ENCODE data around the gene FLT3LG. TPM values are rescaled to one million over a fixed set of nuclear protein-coding genes. Genes with fewer than 3 reads are reported as not detected.

Gene FLT3LG, protein sequence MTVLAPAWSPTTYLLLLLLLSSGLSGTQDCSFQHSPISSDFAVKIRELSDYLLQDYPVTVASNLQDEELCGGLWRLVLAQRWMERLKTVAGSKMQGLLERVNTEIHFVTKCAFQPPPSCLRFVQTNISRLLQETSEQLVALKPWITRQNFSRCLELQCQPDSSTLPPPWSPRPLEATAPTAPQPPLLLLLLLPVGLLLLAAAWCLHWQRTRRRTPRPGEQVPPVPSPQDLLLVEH
- 3.4 TPM for total RNA-seq
- polyA plus RNA-seq = 18.8 TPM

DNA sequence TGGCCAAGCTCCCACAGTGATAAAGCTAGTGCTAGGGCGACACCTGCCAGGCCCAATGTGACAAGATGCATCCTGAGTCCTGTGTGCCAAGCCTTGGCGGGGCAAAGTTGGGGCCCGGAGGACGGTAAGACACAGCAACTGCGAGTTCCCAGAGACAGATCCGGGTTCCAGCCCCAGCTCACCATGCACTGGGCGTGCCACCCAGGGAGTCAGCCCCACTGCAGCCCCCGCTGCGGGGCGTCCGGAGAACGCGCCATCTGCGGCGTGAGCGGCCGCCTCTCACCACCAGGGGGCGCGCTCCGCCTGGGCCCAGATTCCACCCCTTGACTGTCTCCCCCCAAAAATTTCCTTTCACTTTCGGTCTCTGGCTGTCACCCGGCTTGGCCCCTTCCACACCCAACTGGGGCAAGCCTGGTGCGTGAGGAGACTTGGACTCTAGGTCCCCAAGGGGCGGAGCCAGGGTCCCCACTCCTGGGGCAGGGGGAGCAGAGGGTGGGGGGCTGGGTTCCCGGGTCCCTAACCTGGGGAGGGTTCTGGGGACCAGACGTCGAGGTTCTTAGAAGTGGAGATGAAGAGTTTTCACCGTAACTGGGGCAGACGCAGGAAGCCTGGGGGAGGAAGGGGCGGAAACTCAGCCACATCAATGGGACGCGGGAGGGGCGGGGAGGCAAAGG, at the start of gene FLT3LG:
TSS of gene FLT3LG (plus strand) at position 348 of the 674 bp plus-strand sequence. CDS start 425 bp downstream, outside the sequence.
- under 1% methylated on average over 33 of the region's 33 CpGs for WGBS
- Histone ChIP-seq H3K27ac (ENCODE audit: low read depth) (peak within 1 kb of the TSS; percentile 53), H3K4me1 (ENCODE audit: insufficient read depth) (no peaks in the 10 kb centered on the region), H3K4me3 (ENCODE audit: low read depth, low read length) (peak within 1 kb of the TSS; percentile 77), H3K36me3 (ENCODE audit: insufficient read depth) (no peaks in the 10 kb centered on the region)
- no peak for DNase-seq (ENCODE audit: extremely low spot score)

DNA sequence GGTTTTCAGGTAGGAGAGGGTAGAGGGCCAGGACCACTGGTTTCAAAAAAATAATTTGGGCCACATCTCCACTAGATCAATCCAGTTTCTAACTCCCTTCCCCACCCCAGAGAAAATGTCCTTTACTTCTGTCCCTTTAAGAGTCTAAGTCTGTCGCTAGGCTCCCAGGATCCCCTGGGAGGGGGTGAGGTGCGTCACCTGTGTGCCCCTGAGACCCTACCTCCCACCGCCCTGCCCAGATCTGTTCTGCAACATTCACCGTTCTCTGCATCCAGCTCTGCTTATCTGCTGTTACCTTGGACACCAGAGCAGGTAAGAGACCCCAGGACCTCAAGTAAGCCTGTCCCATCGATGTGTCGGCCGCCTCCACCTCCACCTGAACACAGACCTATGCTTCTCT, 48.8 kb upstream of the FLT3LG start, which contains the start of gene GFY:
TSS of gene GFY (plus strand) at position 211 of the 400 bp plus-strand sequence. CDS start 1,043 bp downstream, outside the sequence.
- WGBS = 46% methylated on average over 7 of the region's 7 CpGs
- Histone ChIP-seq H3K36me3 (ENCODE audit: insufficient read depth) (no peaks in the 10 kb centered on the region), H3K4me1 (ENCODE audit: insufficient read depth) (peaks cover 1% of the 10 kb centered on the region), H3K27ac (ENCODE audit: low read depth) (no peak within 1 kb of the TSS), H3K4me3 (ENCODE audit: low read depth, low read length) (no peak within 1 kb of the TSS)
- no peak for DNase-seq (ENCODE audit: extremely low spot score)

DNA sequence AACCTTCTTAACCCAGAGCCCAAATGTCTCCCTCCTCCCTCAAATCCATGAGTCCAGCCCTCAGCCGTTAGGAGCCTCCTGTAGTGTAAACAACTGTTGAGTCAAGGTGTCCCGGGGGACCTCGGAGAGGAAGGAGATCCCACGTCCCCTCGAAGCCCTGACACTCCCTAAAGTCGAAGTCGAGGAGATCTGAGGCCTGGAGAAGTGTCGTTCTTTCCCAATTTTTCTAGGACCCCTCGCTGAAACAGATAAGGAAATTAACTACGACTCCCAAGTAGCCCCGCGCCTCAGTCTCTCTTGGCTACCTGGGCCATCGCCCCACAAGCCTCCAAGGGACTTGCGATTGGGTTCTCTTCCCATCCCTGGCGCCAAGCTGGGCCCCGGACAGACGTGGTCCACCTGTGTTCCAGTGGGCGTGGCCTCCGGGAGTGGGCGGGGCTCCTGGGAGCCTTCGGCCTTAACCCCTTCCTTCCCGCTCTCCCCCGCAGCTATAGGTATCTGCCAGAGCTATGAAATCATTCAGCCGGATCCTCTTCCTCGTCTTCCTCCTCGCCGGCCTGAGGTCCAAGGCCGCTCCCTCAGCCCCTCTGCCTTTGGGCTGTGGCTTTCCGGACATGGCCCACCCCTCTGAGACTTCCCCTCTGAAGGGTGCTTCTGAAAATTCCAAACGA, 48.0 kb upstream of the FLT3LG start:
- no peak for DNase-seq (ENCODE audit: extremely low spot score)
- WGBS = 3% methylated on average over 30 of the region's 30 CpGs
- peaks cover 1% of the 10 kb centered on the region for H3K4me1 ChIP-seq (ENCODE audit: insufficient read depth)
- no peaks in the 10 kb centered on the region for H3K36me3 ChIP-seq (ENCODE audit: insufficient read depth)
- no peak overlapping the region for H3K4me3 ChIP-seq (ENCODE audit: low read depth, low read length)
- H3K27ac ChIP-seq (ENCODE audit: low read depth) = no peak overlapping the region

DNA sequence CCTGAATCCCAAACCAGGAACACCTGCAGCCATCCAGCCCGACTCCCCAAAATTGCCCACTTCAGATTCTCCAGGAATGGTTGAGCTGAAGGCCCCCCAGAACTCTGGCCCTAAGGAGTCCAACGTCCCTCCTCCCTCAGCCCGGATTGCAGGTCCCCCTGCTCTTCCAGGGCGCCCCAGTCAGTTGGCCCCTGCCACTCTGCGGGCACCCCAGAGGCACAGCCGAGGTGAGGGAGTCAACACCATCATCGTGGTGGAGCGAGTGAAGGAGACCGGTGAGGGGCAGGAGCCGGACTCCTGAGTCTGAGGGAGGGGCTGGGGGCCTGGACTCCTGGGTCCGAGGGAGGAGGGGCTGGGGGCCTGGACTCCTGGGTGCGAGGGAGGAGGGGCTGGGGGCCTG, 46.7 kb upstream of the FLT3LG start:
- Histone ChIP-seq H3K27ac (ENCODE audit: low read depth) (no peak overlapping the region), H3K4me1 (ENCODE audit: insufficient read depth) (peaks cover 1% of the 10 kb centered on the region), H3K36me3 (ENCODE audit: insufficient read depth) (no peaks in the 10 kb centered on the region), H3K4me3 (ENCODE audit: low read depth, low read length) (no peak overlapping the region)
- no peak for DNase-seq (ENCODE audit: extremely low spot score)
- 55% methylated on average over 12 of the region's 12 CpGs for WGBS

DNA sequence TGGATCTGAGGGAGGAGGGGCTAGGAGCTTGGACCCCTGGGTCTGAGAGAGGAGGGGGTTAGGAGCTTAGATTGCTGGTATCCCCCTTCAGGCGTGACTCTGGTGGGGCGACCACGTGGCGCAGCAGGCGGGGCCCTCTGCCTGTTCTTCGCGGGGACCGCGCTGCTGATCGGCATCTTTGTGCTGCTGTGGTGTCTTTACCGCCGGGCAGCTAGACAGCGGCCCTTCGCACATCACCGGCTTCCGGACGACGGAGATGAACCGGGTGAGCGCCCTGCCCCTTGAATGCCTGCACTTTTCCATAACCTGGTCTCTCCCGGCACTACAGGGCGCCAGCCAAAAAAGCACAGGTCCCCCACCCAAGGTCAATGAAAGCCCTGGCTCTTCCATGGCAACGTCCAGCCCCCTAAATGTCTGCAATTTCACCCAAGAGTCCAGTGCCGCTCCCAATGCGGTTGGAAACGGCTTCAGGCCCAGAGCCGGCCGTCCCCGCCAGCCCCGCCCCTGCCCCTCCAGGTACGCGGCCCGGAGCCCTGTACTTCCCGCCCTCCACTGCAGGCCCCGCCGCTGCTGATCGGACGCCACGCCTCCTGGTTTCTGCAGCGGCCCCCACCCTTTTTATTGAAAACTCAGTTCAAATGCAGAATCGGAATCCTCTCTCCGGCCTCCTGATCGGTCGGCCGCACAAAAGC, 46.0 kb upstream of the FLT3LG start:
- DNase-seq (ENCODE audit: extremely low spot score) = no peak
- no peak overlapping the region for H3K4me3 ChIP-seq (ENCODE audit: low read depth, low read length)
- 1% methylated on average over 45 of the region's 45 CpGs for WGBS

DNA sequence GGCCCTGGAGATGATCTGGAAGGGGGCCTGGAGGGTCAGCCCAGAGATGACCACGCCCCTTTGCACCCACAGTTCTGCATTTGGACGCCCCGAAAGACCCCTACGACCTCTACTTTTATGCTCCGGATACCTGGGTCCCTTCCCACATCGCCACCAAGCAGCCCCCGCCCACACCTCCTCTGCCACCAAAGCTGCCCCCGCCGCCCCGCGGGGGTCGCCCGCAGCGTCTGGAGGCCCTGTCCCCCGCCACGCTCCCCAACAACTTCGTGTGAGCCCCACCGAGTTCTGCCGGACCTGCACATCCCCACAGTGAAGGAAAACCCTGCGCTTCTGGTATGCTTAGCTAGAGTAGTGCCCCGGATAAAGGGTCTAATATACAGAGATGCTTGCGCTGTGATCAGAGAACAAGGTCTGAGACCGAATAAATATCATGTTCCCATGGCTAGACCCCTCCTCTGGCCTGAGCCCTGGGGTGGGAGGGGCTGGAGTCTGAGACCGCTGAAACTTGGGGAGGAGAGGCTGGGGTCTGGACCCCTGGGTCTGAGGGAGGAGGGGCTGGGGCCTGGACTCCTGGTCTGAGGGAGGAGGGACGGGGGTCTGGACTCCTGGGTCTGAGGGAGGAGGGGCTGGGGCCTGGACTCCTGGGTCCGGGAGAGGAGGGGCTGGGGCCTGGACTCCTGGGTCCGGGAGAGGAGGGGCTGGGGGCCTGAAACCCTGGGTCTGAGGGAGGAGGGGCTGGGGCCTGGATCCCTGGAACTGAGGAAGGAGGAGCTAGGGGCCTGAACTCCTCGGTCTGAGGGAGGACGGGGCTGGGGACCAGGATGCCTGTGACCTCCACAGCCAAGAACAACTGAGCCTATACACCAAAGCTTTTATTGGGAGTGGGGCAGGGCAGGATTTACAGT, 45.2 kb upstream of the FLT3LG start:
- DNase-seq (ENCODE audit: extremely low spot score) = no peak
- 9% methylated on average over 29 of the region's 29 CpGs for WGBS
- no peak overlapping the region for H3K4me3 ChIP-seq (ENCODE audit: low read depth, low read length)
- H3K4me1 ChIP-seq (ENCODE audit: insufficient read depth) = peaks cover 1% of the 10 kb centered on the region
- H3K27ac ChIP-seq (ENCODE audit: low read depth) = no peak overlapping the region
- H3K36me3 ChIP-seq (ENCODE audit: insufficient read depth) = no peaks in the 10 kb centered on the region

More for the DNA sequence above, 46.0 kb upstream of the FLT3LG start:
- H3K27ac ChIP-seq (ENCODE audit: low read depth) = no peak overlapping the region
- peaks cover 1% of the 10 kb centered on the region for H3K4me1 ChIP-seq (ENCODE audit: insufficient read depth)
- H3K36me3 ChIP-seq (ENCODE audit: insufficient read depth) = no peaks in the 10 kb centered on the region

DNA sequence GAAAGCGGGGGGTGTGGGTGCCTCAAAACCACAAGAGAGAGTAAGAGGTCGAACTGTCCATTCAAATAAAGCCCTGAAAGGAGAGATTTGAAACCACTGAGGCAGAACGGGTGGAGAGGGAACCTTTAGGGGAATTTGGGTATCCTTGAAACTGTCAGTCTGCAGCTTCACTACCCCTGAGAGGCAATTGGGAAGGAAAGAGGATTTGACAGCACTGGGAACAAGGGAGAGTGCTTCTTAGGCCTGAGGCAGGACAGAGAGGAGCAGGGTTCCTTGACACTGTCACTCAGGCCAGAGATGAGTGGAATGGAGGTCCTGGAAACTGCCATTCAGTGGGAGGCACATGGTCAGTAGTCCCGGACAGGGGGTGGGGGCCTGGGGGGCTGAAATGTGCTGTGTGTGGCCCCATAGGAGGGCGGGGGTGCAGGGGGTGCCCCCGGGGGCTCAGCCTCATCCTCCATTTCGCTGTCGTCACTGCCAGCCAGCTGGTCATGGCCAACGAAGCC, 43.8 kb upstream of the FLT3LG start:
- no peaks in the 10 kb centered on the region for H3K36me3 ChIP-seq (ENCODE audit: insufficient read depth)
- DNase-seq (ENCODE audit: extremely low spot score) = no peak
- 66% methylated on average over 9 of the region's 9 CpGs for WGBS

DNA sequence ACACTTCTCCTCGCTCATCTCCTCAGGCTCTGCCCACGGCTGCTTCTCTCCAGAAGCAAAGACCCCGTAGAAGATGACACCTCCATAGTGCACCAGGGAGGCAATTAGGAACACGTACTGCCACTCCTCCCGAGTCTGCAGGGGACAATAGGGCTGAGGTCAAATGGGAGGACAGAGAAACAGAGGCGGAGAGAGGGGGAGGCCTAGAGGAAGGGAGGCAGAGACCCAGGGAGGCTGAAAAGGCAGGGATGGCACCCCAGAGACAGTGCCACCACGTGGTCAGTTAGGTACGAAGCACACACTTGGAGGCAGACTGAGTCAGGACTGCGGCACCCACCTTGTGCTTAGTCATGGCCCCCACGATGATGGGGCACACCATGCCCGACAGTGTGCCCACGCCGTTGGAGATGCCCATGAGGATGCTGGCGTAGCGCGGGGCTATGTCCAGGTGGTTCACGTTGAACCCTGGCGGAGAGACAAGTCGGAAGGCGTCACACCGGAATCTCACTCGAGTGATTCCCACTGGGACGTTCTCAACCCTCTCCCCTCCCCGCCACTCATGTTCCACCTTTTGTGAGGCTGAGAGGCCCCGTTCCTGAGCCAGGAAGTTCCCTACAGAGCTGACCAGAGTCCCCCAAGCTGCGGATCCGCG, 43.2 kb upstream of the FLT3LG start:
- Histone ChIP-seq H3K36me3 (ENCODE audit: insufficient read depth) (no peaks in the 10 kb centered on the region), H3K4me3 (ENCODE audit: low read depth, low read length) (no peak overlapping the region), H3K4me1 (ENCODE audit: insufficient read depth) (peaks cover 1% of the 10 kb centered on the region), H3K27ac (ENCODE audit: low read depth) (no peak overlapping the region)
- WGBS = 59% methylated on average over 28 of the region's 28 CpGs
- no peak for DNase-seq (ENCODE audit: extremely low spot score)

More for the DNA sequence above, 43.8 kb upstream of the FLT3LG start:
- no peak overlapping the region for H3K27ac ChIP-seq (ENCODE audit: low read depth)
- H3K4me3 ChIP-seq (ENCODE audit: low read depth, low read length) = no peak overlapping the region
- peaks cover 1% of the 10 kb centered on the region for H3K4me1 ChIP-seq (ENCODE audit: insufficient read depth)

DNA sequence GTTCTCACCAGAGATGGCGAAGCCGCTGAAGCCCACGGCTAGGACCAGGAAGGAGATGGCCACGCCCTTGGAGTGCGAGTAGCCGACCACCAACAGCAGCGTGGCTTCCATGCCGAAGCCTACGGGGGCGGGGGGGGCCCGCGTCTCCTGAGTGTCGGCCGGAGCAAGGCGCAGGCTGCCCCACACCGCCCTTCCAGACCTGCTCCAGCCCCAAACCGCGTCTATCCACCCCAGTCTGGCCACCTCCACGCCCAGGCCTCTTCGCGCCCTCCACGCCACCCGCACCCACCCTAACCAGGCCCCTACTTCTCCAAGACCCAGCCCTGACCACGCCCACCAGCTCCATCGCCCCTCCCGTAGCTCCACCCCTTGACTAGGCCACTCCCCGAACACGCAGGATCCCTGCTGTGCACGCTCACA, 42.7 kb upstream of the FLT3LG start:
- H3K4me3 ChIP-seq (ENCODE audit: low read depth, low read length) = no peak overlapping the region
- no peaks in the 10 kb centered on the region for H3K36me3 ChIP-seq (ENCODE audit: insufficient read depth)
- WGBS = 55% methylated on average over 29 of the region's 29 CpGs

DNA sequence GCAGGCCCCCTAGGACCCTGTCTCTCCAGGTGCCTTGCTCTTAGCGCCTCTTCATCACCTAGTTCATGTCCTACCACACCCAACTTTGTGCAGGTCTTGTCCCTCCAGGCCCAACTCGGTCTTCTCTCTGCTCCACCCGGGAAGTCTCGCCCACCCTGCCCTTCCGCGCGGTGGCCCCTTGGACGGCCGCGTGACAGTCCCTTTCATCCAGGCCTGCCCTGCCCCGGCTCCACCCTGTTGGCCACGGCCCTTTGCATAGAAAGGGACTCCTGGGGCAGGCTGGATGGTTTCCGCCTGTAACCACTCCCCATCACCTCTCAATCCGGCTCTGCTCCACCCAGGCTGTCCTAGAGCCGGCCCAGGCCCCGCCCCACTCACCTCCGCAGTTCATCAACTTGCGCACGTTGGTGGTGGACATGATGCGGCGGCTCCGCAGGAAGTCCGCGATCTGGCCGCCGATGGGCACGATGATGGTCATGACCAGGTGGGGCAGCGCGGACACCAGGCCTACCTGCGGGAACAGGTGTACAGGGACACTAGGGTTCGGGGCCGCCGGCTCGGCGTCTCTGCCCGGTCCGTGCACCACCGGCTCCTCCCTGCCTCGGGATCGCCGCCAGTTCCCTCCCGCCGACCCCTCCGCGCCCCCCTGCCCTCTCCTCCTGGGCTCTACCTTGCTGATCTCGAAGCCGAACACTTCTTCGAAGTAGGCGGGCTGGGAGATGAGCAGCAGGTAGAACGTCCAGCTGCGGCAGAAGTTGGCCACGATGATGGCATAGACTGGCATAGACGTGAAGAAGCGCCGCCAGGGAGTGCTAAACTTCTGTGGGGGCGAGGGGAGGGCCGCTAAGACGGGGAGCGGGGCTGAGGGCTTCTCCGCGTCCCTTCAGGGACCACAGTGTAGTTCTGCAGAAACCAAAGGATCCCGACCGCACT, 41.6 kb upstream of the FLT3LG start:
- Histone ChIP-seq H3K4me3 (ENCODE audit: low read depth, low read length) (no peak overlapping the region), H3K36me3 (ENCODE audit: insufficient read depth) (no peaks in the 10 kb centered on the region), H3K4me1 (ENCODE audit: insufficient read depth) (peaks cover 1% of the 10 kb centered on the region), H3K27ac (ENCODE audit: low read depth) (no peak overlapping the region)
- 9% methylated on average over 63 of the region's 63 CpGs for WGBS
- no peak for DNase-seq (ENCODE audit: extremely low spot score)

More for the DNA sequence above, 42.7 kb upstream of the FLT3LG start:
- DNase-seq (ENCODE audit: extremely low spot score) = no peak
- H3K27ac ChIP-seq (ENCODE audit: low read depth) = no peak overlapping the region
- peaks cover 1% of the 10 kb centered on the region for H3K4me1 ChIP-seq (ENCODE audit: insufficient read depth)

DNA sequence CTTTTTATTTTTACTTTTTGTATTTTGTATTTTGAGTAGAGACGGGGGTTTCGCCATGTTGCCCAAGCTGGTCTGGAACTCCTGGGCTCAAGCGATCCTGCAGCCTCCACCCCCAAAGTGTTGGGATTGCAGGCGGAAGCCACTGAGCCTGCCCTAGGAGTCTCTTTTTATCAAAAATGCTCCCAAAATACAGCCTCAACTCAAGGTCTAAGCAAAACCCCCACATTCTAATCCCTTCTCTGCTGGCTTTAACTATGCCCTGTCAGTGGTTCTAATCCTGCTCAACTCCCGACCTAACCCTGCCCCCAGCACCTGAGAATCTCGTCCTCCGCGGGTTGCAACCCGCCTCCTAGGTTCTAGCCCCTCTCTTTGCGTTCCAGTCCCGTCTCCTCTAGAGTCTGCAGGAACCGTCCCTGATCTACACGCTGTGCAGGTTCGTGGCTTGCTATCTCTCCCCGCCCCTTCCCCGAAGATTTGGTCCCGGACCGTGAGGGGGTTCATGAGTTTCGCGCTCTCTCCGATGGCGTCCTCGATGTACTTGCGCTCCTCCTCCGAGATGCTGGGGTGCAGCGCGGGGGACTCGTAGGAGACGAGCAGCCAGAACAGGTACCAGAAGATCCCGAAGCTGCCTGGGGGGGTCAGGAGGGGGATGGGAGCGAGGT, 40.6 kb upstream of the FLT3LG start:
- Histone ChIP-seq H3K36me3 (ENCODE audit: insufficient read depth) (no peaks in the 10 kb centered on the region), H3K4me1 (ENCODE audit: insufficient read depth) (no peaks in the 10 kb centered on the region), H3K4me3 (ENCODE audit: low read depth, low read length) (no peak overlapping the region), H3K27ac (ENCODE audit: low read depth) (no peak overlapping the region)
- no peak for DNase-seq (ENCODE audit: extremely low spot score)
- 13% methylated on average over 31 of the region's 31 CpGs for WGBS

Data from urinary bladder (tissue), 4 donors.